ENCODE data around the gene RBM20. TPM values are rescaled to one million over a fixed set of nuclear protein-coding genes. Genes with fewer than 3 reads are reported as not detected.

The RBM20 gene
- total and polyA plus RNA-seq, 2 experiments from 2014 or later: 0.05 to 0.17 TPM

GRCh38 chr10:110834629-110835301 is 190.6 kb downstream of the RBM20 start (continued):
- TF ChIP-seq ZNF462 (CRISPR knock-in tag; IDR thresholded peaks at IDR 0.05) (no peak), ZNF114 (CRISPR knock-in tag; IDR thresholded peaks at IDR 0.05) (no peak)

- Mint-ChIP-seq H3K27ac (no peak overlapping the region), H3K27me3 (ENCODE audit: insufficient read depth, low read depth, poor library complexity) (no peaks in the 10 kb centered on the region), H3K36me3 (ENCODE audit: low read depth) (no peaks in the 10 kb centered on the region), H3K4me3 (no peak overlapping the region), H3K4me1 (peaks cover 21% of the 10 kb centered on the region), H3K9me3 (no peaks in the 10 kb centered on the region)
- Histone ChIP-seq H3K4me1 (ENCODE audit: insufficient read depth) (0 out of 2 replicates have a peak, but pooled peaks cover 5% of the 10 kb centered on the region), H3K4me3 (no peak overlapping the region), H3K9me2 (ENCODE audit: insufficient read depth) (no peaks in the 10 kb centered on the region; the same call in 1 of the 2 replicates), H3K4me2 (no peak overlapping the region), H3K79me2 (replicated peaks; ENCODE audit: insufficient read depth) (no peaks in the 10 kb centered on the region), H2AFZ (no peak overlapping the region; the same call in 1 of the 2 replicates), H3K27me3 (ENCODE audit: insufficient read depth) (no peaks in the 10 kb centered on the region), H4K20me1 (replicated peaks; ENCODE audit: insufficient read depth) (no peaks in the 10 kb centered on the region), H3K36me3 (ENCODE audit: insufficient read depth) (no peaks in the 10 kb centered on the region), H3K27ac (ENCODE audit: low read depth) (no peak overlapping the region), H3F3A (replicated peaks; ENCODE audit: low read depth) (no peaks in the 10 kb centered on the region)
- DNase-seq (ENCODE audit: low spot score) (no peak), ATAC-seq (no peak)
- TF ChIP-seq EZH2phosphoT487 (IDR thresholded peaks at IDR 0.05; ENCODE audit: unreplicated experiment) (no peak), CREB1 (CRISPR knock-in tag; IDR thresholded peaks at IDR 0.05; ENCODE audit: low read depth) (no peak), JUNB (IDR thresholded peaks at IDR 0.05; ENCODE audit: unreplicated experiment) (no peak), EZH2 (IDR thresholded peaks at IDR 0.05; ENCODE audit: low read depth, unreplicated experiment) (no peak), ZNF462 (CRISPR knock-in tag; IDR thresholded peaks at IDR 0.05) (no peak), ETS1 (IDR thresholded peaks at IDR 0.05) (no peak), NANOG (IDR thresholded peaks at IDR 0.05; ENCODE audit: borderline replicate concordance) (no peak)
Observed at GRCh38 chr10:110835841-110836240, 191.7 kb downstream of the RBM20 start.

Data from GM23338 (cell line).